ENCODE measurements around the gene PLEK2. TPM values are rescaled to one million over a fixed set of nuclear protein-coding genes. Genes with fewer than 3 reads are reported as not detected.

Gene PLEK2
- polyA plus RNA-seq, 1 donor from 2014 or later: not detected

- Histone ChIP-seq H3K4me2 (ENCODE audit: low read length) (no peak overlapping the region), H3K9me3 (ENCODE audit: low read length) (no peaks in the 10 kb centered on the region), H4K20me1 (ENCODE audit: insufficient read depth) (no peaks in the 10 kb centered on the region), H2AFZ (ENCODE audit: low read depth, low read length) (no peak overlapping the region), H3K27me3 (ENCODE audit: insufficient read depth, low read depth, low read length) (no peaks in the 10 kb centered on the region), H3F3A (ENCODE audit: insufficient read depth, low read length, poor library complexity, severe bottlenecking) (no peaks in the 10 kb centered on the region), H3K9me2 (ENCODE audit: insufficient read depth, low read length) (no peaks in the 10 kb centered on the region), H3K4me3 (ENCODE audit: low read length) (no peak overlapping the region), H3K79me2 (replicated peaks; ENCODE audit: insufficient read depth, low read length) (no peaks in the 10 kb centered on the region), H3K36me3 (ENCODE audit: insufficient read depth, low read length) (no peaks in the 10 kb centered on the region), H3K27ac (ENCODE audit: low read length) (no peak overlapping the region), H3K9ac (ENCODE audit: low read length) (no peak overlapping the region)
- TF ChIP-seq EP300 (conservative IDR thresholded peaks at IDR 0.05; ENCODE audit: poor library complexity, severe bottlenecking): no peak
- TF ChIP-seq TAF1 (IDR thresholded peaks at IDR 0.05; ENCODE audit: low read depth): no peak
- TF ChIP-seq RAD21 (conservative IDR thresholded peaks at IDR 0.05): no peak
- TF ChIP-seq EZH2 (IDR thresholded peaks at IDR 0.05; ENCODE audit: borderline replicate concordance, insufficient read depth, low read length, poor library complexity, severe bottlenecking): no peak
- no peak for TF ChIP-seq MXI1 (conservative IDR thresholded peaks at IDR 0.05; ENCODE audit: poor library complexity, severe bottlenecking)
- TF ChIP-seq CTCF (IDR thresholded peaks at IDR 0.05; ENCODE audit: poor library complexity, severe bottlenecking): no peak
- no peak for TF ChIP-seq SMC3 (conservative IDR thresholded peaks at IDR 0.05; ENCODE audit: poor library complexity)
- no peak for TF ChIP-seq REST (IDR thresholded peaks at IDR 0.05; ENCODE audit: borderline replicate concordance)
- TF ChIP-seq POLR2AphosphoS5 (IDR thresholded peaks at IDR 0.05): no peak
These were observed 47.4 kb upstream of the PLEK2 start for GRCh38 chr14:67459336-67459735.

- no peaks in the 10 kb centered on the region for H3F3A ChIP-seq (ENCODE audit: insufficient read depth, low read length, poor library complexity, severe bottlenecking)
- no peaks in the 10 kb centered on the region for H3K27me3 ChIP-seq (ENCODE audit: insufficient read depth, low read depth, low read length)
- no peak overlapping the region for H2AFZ ChIP-seq (ENCODE audit: low read depth, low read length)
- H4K20me1 ChIP-seq (ENCODE audit: insufficient read depth): no peaks in the 10 kb centered on the region
- no peak overlapping the region for H3K4me2 ChIP-seq (ENCODE audit: low read length)
- H3K4me3 ChIP-seq (ENCODE audit: low read length): no peak overlapping the region
- TF ChIP-seq SMC3 (conservative IDR thresholded peaks at IDR 0.05; ENCODE audit: poor library complexity) (no peak), REST (IDR thresholded peaks at IDR 0.05; ENCODE audit: borderline replicate concordance) (no peak)
- H3K9ac ChIP-seq (ENCODE audit: low read length): no peak overlapping the region
- no peaks in the 10 kb centered on the region for H3K9me2 ChIP-seq (ENCODE audit: insufficient read depth, low read length)
- no peaks in the 10 kb centered on the region for H3K79me2 ChIP-seq (replicated peaks; ENCODE audit: insufficient read depth, low read length)
- no peak overlapping the region for H3K27ac ChIP-seq (ENCODE audit: low read length)
- no peaks in the 10 kb centered on the region for H3K9me3 ChIP-seq (ENCODE audit: low read length)
- no peaks in the 10 kb centered on the region for H3K36me3 ChIP-seq (ENCODE audit: insufficient read depth, low read length)
These were observed 45.8 kb upstream of the PLEK2 start for GRCh38 chr14:67457782-67458181.
